ENCODE results near the gene ADRM1.

Gene ADRM1

DNA sequence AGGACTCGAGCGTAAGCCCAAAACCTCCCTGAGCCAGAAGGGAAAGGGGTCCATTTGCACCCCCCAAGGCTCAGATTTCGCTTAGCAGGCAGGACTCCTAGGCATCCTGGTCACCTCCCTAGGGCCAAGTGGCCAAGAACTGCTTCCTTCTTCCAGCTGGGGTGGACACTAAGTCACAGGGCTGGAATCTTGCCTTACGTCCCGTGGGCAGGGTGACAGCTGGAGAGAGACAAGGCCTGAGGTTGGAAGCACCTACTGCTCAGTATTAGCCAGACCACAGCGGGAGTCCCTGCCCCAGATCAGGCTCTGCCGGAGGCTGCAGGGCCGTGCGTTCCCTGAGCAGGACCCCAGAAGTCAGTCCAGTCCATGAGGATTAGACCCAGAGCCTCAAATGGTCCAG lies 44.6 kb downstream of the ADRM1 start:
- no peak overlapping the region for H3K9ac ChIP-seq (ENCODE audit: low read length)
- peaks cover 18% of the 10 kb centered on the region for H3K36me3 ChIP-seq (ENCODE audit: control insufficient read depth, insufficient read depth, low read length)
- H3K4me1 ChIP-seq (ENCODE audit: control insufficient read depth, insufficient read depth, low read length), result peaks cover 3% of the 10 kb centered on the region
- H3K4me3 ChIP-seq (ENCODE audit: low read length), result no peak overlapping the region
- H3K27me3 ChIP-seq (ENCODE audit: control insufficient read depth, insufficient read depth, low read length), result no peaks in the 10 kb centered on the region
- no peak overlapping the region for H3K27ac ChIP-seq (ENCODE audit: low read depth, low read length)

GRCh38 chr20:62348604-62349003 lies 45.8 kb downstream of the ADRM1 start:
- H3K4me1 ChIP-seq (ENCODE audit: control insufficient read depth, insufficient read depth, low read length), result peaks cover 12% of the 10 kb centered on the region
- H3K36me3 ChIP-seq (ENCODE audit: control insufficient read depth, insufficient read depth, low read length), result peaks cover 18% of the 10 kb centered on the region
- H3K9ac ChIP-seq (ENCODE audit: low read length), result no peak overlapping the region
- H3K27me3 ChIP-seq (ENCODE audit: control insufficient read depth, insufficient read depth, low read length), result no peaks in the 10 kb centered on the region
- H3K4me3 ChIP-seq (ENCODE audit: low read length), result no peak overlapping the region
- H3K27ac ChIP-seq (ENCODE audit: low read depth, low read length), result no peak overlapping the region

- Histone ChIP-seq H3K27ac (ENCODE audit: low read depth, low read length) (no peak overlapping the region), H3K9ac (ENCODE audit: low read length) (no peak overlapping the region), H3K36me3 (ENCODE audit: control insufficient read depth, insufficient read depth, low read length) (peaks cover 18% of the 10 kb centered on the region), H3K4me3 (ENCODE audit: low read length) (no peak overlapping the region), H3K27me3 (ENCODE audit: control insufficient read depth, insufficient read depth, low read length) (no peaks in the 10 kb centered on the region), H3K4me1 (ENCODE audit: control insufficient read depth, insufficient read depth, low read length) (peaks cover 15% of the 10 kb centered on the region)
Observed at GRCh38 chr20:62349556-62350097, 46.8 kb downstream of the ADRM1 start.

GRCh38 chr20:62350098-62350628 lies 47.4 kb downstream of the ADRM1 start:
- H3K9ac ChIP-seq (ENCODE audit: low read length), result no peak overlapping the region
- no peak overlapping the region for H3K4me3 ChIP-seq (ENCODE audit: low read length)
- peak overlapping the region; percentile 44 for H3K27ac ChIP-seq (ENCODE audit: low read depth, low read length)
- peaks cover 18% of the 10 kb centered on the region for H3K36me3 ChIP-seq (ENCODE audit: control insufficient read depth, insufficient read depth, low read length)
- no peaks in the 10 kb centered on the region for H3K27me3 ChIP-seq (ENCODE audit: control insufficient read depth, insufficient read depth, low read length)
- peaks cover 20% of the 10 kb centered on the region for H3K4me1 ChIP-seq (ENCODE audit: control insufficient read depth, insufficient read depth, low read length)

DNA sequence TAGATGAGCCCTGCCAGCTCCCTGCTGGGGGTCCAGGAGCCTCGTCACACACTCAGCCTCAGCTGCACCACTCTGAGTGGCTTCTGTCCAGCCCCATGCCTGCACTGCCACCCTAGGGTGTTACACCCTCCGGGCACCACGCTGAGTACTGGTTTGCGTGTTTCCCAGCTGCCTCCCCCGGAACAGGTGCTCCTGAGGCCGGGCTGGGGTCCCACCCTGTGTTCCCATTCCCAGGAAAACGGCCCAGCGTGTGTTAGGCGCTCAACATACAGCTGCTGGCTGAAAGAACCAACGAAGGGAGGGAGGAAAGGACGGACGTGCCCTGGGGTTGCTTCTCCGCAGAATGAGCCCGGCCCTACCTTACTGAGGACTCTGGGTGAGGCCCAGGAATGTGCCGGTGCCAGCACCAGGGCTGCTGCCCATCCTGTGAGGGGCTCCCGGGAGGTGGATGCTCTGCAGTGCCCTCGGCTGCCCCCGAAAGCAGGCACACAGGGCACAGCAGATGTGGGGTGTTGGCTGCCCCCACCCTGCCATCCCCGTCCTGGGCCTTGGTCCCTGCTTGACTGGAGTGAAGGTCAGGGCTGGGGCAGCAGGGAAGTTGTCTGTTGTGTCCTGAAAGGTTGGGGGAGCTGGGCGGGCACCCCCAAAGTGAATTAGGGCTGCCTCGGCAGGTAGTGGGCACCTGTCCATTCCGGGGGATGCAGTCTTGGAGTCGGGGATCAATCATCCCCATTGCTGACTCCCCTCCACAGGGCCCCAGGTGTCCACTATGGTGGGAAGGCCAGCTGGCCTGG lies 48.0 kb downstream of the ADRM1 start:
- H3K4me1 ChIP-seq (ENCODE audit: control insufficient read depth, insufficient read depth, low read length), result peaks cover 27% of the 10 kb centered on the region
- H3K9ac ChIP-seq (ENCODE audit: low read length), result no peak overlapping the region
- peak overlapping the region; percentile 85 for H3K27ac ChIP-seq (ENCODE audit: low read depth, low read length)
- H3K4me3 ChIP-seq (ENCODE audit: low read length), result no peak overlapping the region
- peaks cover 18% of the 10 kb centered on the region for H3K36me3 ChIP-seq (ENCODE audit: control insufficient read depth, insufficient read depth, low read length)
- H3K27me3 ChIP-seq (ENCODE audit: control insufficient read depth, insufficient read depth, low read length), result no peaks in the 10 kb centered on the region

DNA sequence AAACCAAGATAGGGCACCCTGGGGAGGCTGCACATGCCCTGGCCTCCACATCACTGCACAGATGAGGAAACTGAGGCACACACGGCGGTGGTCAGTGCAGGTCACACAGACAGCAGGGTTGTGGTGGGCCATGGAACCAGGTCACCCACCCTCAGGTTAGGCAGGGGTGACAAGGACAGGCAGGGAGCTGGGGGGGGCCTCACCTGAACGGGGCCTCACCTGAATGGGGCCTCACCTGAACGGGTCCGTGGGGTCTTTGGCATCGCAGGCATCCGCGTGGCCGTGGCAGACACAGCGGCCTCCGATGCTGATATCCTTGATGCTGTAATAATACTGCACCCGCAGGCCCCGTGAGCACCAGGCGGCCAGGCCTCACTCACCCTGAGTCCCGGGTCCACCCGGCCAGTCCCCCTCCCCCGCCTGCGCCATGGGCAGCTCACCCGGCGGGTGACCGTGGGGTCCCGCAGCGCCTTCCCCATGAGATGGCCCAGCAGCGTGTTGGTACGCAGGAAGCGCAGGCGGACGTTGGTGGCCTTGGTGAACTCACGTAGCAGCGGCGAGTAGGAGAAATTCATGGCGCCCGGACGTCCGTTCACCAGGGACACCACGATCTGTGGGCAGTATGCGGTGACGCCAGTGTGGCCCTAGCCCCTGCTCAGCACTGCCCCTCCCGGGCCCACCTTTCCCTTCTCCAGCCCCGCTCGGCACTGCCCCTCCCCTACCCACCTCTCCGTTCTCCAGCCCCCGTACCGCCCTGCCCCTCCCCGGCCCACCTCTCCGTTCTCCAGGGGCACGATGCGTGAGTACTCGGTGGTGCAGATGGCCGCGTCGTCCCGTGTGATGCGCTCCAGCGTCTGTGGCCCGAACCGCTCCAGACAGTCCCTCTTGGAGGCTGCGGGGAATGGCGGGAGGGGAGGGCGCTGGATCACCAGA lies 48.9 kb downstream of the ADRM1 start:
- Histone ChIP-seq H3K27ac (ENCODE audit: low read depth, low read length) (peak overlapping the region; percentile 85), H3K4me3 (ENCODE audit: low read length) (no peak overlapping the region), H3K27me3 (ENCODE audit: control insufficient read depth, insufficient read depth, low read length) (no peaks in the 10 kb centered on the region), H3K36me3 (ENCODE audit: control insufficient read depth, insufficient read depth, low read length) (peaks cover 16% of the 10 kb centered on the region), H3K9ac (ENCODE audit: low read length) (no peak overlapping the region), H3K4me1 (ENCODE audit: control insufficient read depth, insufficient read depth, low read length) (peaks cover 36% of the 10 kb centered on the region)

DNA sequence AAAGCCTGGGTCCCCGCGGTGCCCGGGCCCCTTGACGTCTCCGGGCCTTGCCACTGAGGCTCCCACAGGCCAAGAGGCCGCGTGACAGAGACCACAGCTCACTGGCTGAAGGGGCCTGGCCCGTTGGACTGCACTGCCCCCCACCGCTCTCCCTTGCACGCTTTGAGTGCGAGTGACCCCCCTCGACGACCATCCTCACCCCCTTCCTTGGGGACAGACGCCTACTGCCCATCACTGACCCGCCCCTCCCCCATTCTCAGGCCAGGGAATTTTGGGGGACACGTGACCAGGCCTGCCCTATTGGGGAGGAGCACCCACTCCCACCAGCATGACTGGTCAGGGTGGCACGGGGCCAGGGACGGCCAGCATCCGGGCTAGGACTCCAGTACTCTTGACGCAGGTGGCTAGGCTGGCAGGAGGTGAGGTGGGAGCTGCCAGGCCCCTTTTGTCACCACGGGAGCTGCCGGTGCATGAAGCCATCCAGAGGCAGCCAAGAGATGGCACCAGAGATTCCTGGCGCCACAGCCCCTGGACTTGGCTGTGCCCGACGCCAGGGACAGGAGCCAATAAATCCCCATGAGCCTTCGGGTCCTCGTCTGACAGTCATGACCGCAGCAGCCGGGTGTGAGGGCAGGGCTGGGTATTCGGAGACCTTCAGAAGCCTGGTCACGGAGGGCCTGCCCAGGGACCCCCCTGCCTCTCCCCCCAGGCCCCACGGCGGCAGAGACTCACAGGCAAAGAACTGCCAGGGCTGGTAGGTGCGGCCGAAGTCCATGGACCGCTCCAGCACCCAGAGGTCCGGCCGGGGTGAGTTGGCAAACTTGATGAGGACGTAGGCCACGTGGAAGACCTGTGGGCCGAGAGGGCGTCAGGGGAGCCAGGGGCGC lies 49.8 kb downstream of the ADRM1 start:
- Histone ChIP-seq H3K9ac (ENCODE audit: low read length) (no peak overlapping the region), H3K27ac (ENCODE audit: low read depth, low read length) (peak overlapping the region; percentile 85), H3K36me3 (ENCODE audit: control insufficient read depth, insufficient read depth, low read length) (peaks cover 14% of the 10 kb centered on the region), H3K27me3 (ENCODE audit: control insufficient read depth, insufficient read depth, low read length) (no peaks in the 10 kb centered on the region), H3K4me3 (ENCODE audit: low read length) (no peak overlapping the region), H3K4me1 (ENCODE audit: control insufficient read depth, insufficient read depth, low read length) (peaks cover 45% of the 10 kb centered on the region)

GRCh38 chr20:62353289-62354030 lies 50.7 kb downstream of the ADRM1 start:
- peak overlapping the region; percentile 83 for H3K27ac ChIP-seq (ENCODE audit: low read depth, low read length)
- H3K36me3 ChIP-seq (ENCODE audit: control insufficient read depth, insufficient read depth, low read length), result peaks cover 14% of the 10 kb centered on the region
- H3K4me3 ChIP-seq (ENCODE audit: low read length), result no peak overlapping the region
- H3K9ac ChIP-seq (ENCODE audit: low read length), result no peak overlapping the region
- peaks cover 53% of the 10 kb centered on the region for H3K4me1 ChIP-seq (ENCODE audit: control insufficient read depth, insufficient read depth, low read length)
- H3K27me3 ChIP-seq (ENCODE audit: control insufficient read depth, insufficient read depth, low read length), result no peaks in the 10 kb centered on the region

- Histone ChIP-seq H3K27me3 (ENCODE audit: control insufficient read depth, insufficient read depth, low read length) (no peaks in the 10 kb centered on the region), H3K9ac (ENCODE audit: low read length) (no peak overlapping the region), H3K27ac (ENCODE audit: low read depth, low read length) (peak overlapping the region; percentile 88), H3K4me1 (ENCODE audit: control insufficient read depth, insufficient read depth, low read length) (peaks cover 60% of the 10 kb centered on the region), H3K4me3 (ENCODE audit: low read length) (no peak overlapping the region), H3K36me3 (ENCODE audit: control insufficient read depth, insufficient read depth, low read length) (peaks cover 14% of the 10 kb centered on the region)
Observed at GRCh38 chr20:62354031-62354808, 51.4 kb downstream of the ADRM1 start.

DNA sequence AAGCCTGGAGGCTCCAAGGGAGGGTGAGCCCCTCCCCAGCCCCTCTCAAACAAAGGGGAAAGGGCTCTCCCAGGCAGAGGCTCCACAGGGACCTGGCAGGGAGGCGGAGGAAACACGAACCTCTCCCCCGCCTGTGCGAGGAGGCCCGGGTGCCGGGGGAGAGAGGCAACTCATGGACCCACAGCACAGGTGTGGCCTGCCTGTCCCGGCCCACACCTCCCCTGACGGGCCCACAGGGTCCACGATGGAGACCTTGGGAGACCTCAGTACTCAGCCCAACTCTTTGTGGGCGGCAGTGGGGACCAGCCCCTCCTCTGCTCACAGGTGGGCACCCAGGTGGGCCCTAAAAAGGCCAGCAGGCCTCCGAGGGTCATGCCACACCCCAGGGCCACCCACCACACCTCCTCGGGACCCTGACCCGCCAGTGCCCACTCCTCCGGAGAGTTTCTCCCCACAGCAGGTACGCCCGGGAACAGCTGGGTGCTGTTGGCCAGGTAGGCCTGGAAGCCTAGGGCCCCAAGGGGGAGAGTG lies 52.1 kb downstream of the ADRM1 start:
- no peaks in the 10 kb centered on the region for H3K27me3 ChIP-seq (ENCODE audit: control insufficient read depth, insufficient read depth, low read length)
- no peak overlapping the region for H3K9ac ChIP-seq (ENCODE audit: low read length)
- peaks cover 12% of the 10 kb centered on the region for H3K36me3 ChIP-seq (ENCODE audit: control insufficient read depth, insufficient read depth, low read length)
- peak overlapping the region; percentile 88 for H3K27ac ChIP-seq (ENCODE audit: low read depth, low read length)
- peak overlapping the region; percentile 24 for H3K4me3 ChIP-seq (ENCODE audit: low read length)
- peaks cover 61% of the 10 kb centered on the region for H3K4me1 ChIP-seq (ENCODE audit: control insufficient read depth, insufficient read depth, low read length)
